ENCODE results near the gene PHOX2A.

The PHOX2A gene

DNA sequence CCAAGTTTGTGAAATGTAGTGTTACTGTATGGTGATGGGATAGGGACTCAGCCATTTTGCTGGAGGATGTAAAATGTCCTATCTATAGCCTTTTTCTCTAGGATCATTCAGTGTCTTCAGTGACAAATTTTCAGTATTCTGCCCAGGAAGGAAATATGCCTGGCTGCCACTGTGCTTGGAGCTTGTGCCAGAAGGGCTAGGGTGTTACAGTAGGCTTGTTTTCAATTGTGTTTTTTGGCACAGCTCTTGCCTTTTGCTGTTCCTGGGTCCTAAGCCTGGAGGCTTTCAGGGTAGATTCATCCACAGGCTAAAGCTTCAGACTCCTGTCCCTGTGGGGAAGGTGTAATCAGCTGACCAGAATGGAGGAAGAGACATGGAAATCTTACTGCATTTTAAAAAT lies 22.0 kb upstream of the PHOX2A start:
- no peak for TF ChIP-seq JUND (IDR thresholded peaks at IDR 0.05; ENCODE audit: low read depth)
- in situ Hi-C loops (cut with HindIII; ENCODE audit: low pct_unique_long_range_greater_than_20kb, low sequenced_read_pairs), result no loop called here
- DNase-seq (ENCODE audit: low read depth in 1 of 2, low spot score in 1 of 2), result no peak

DNA sequence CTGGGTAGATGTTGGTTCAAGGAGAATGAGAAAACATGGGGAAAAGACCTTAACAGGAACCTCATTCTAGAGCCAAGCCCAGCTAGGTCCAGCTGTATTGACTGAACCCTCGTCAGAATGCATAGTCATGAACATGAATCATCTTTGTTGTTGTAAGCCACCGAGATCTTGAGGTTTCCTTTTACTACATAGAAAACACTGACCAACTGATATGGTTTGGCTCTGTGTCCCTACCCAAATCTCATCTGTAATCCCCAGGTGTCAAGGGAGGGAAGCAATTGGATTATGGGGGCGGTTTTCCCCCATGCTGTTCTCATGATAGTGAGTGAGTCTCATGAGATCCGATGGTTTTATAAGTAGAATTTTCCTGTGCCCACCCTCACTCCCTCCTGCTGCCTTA lies 19.4 kb upstream of the PHOX2A start:
- in situ Hi-C loops (cut with HindIII; ENCODE audit: low pct_unique_long_range_greater_than_20kb, low sequenced_read_pairs), result no loop called here
- no peak for DNase-seq (ENCODE audit: low read depth in 1 of 2, low spot score in 1 of 2)
- TF ChIP-seq JUND (IDR thresholded peaks at IDR 0.05; ENCODE audit: low read depth), result no peak

DNA sequence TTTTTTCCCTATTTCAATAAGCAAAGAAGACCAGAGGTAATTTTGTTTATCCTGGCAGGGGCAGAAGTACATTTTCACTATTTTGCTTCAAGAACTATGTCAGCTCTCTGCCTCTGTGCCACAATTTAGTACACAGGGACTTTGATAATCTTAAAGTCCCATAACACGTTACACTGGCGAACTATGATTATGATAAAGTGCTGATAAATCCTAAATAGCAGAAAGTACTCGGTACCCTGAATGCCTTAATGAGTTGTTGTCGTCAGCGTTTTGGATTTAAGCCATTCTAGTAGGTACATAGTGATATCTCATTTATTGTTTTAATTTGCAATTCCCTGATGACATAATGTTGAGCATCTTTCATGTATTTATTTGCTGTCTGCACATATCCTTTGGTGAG lies 16.6 kb upstream of the PHOX2A start:
- in situ Hi-C loops (cut with HindIII; ENCODE audit: low pct_unique_long_range_greater_than_20kb, low sequenced_read_pairs), result no loop called here
- no peak for DNase-seq (ENCODE audit: low read depth in 1 of 2, low spot score in 1 of 2)
- no peak for TF ChIP-seq JUND (IDR thresholded peaks at IDR 0.05; ENCODE audit: low read depth)

DNA sequence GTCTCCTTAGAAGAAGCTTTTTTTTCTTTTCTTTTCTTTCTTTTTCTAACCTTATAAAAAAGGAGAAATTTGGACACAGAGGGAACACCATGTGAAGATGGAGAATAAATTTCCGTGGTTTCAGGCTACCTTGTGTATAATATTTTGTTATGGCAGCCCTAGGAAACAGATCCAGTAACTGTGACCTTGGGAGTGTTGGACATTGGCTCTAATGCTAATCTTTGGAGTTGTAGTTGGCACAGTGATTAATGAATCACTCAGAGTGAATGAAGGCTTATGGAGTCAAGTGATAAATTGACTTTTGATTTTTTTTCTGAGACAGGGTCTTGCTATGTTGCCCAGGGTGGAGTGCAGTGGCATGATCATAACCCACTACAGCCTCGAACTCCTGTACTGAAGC lies 15.5 kb upstream of the PHOX2A start:
- TF ChIP-seq JUND (IDR thresholded peaks at IDR 0.05; ENCODE audit: low read depth), result no peak
- in situ Hi-C loops (cut with HindIII; ENCODE audit: low pct_unique_long_range_greater_than_20kb, low sequenced_read_pairs), result no loop called here
- DNase-seq (ENCODE audit: low read depth in 1 of 2, low spot score in 1 of 2), result no peak

DNA sequence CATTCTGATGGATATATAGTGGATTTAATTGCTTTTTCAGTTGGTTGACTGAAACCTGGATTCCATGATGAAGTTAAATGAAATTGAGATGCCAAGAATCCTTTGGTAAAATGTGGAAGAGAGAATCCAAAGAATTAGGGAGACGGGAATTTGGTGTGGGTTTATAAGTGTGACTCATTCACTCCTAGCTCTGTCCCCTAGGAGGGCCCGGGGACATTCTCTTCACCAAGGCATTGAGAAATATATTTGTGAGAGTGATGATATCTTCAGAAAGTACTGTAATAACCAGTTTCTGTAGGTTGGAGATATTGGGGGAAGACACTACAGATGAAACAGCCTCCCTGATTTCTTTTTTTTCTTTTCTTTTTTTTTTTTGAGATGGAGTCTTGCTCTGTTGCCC lies 13.6 kb upstream of the PHOX2A start:
- no peak for TF ChIP-seq JUND (IDR thresholded peaks at IDR 0.05; ENCODE audit: low read depth)
- in situ Hi-C loops (cut with HindIII; ENCODE audit: low pct_unique_long_range_greater_than_20kb, low sequenced_read_pairs), result no loop called here
- no peak for DNase-seq (ENCODE audit: low read depth in 1 of 2, low spot score in 1 of 2)

DNA sequence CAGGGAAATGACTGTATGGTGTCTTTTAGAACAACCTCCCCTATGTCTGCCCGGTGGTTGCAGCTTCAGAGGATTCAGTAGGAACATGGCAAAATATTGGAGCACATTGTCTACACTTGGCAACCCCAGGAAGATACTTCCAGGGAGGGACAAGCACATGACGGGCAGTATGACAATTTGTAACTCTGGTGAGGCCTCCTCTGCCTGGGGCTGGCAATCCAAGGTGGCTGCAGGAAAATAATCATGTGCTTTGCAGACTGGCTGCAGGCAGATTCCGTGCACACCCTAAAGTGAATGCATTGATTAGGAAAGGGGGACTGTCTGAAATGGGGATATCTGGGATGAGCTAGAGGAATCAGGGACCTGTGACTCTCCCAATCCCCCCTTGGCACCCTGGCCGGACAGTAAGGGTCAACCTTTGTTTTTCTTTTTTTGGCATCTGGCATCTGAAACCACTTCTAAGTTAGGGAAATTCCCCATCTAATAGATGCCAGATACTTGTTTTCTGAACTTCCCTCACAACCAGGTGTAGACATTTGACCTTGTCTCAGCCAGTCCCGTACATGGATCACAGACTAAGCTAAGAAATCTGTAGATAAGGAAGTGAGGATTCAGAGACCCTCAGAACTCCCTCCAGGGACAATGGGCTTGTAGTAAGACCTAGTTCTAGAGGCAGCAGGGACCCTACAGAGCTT lies 10.5 kb upstream of the PHOX2A start:
- TF ChIP-seq JUND (IDR thresholded peaks at IDR 0.05; ENCODE audit: low read depth), result no peak
- DNase-seq (ENCODE audit: low read depth in 1 of 2, low spot score in 1 of 2), result no peak
- in situ Hi-C loops (cut with HindIII; ENCODE audit: low pct_unique_long_range_greater_than_20kb, low sequenced_read_pairs), result no loop called here

DNA sequence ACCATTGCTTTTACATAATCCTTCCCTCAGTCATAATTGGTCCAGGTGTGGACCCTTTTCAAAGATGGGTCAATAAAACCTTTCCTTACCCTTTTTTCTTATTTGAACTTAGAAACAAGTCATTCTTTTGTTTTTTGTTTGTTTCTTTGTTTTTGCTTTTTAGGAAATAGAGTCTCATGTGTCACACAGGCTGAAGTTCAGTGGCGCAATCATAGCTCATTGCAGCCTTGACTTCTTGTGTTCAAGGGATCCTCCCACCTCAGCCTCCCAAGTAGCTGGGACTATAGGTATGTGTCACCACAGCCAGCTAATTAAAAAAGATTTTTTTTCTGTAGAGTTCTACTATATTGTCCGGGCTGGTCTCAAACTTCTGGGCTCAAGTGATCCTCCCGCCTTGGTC lies 9.4 kb upstream of the PHOX2A start:
- in situ Hi-C loops (cut with HindIII; ENCODE audit: low pct_unique_long_range_greater_than_20kb, low sequenced_read_pairs), result no loop called here
- no peak for TF ChIP-seq JUND (IDR thresholded peaks at IDR 0.05; ENCODE audit: low read depth)
- DNase-seq (ENCODE audit: low read depth in 1 of 2, low spot score in 1 of 2), result no peak

DNA sequence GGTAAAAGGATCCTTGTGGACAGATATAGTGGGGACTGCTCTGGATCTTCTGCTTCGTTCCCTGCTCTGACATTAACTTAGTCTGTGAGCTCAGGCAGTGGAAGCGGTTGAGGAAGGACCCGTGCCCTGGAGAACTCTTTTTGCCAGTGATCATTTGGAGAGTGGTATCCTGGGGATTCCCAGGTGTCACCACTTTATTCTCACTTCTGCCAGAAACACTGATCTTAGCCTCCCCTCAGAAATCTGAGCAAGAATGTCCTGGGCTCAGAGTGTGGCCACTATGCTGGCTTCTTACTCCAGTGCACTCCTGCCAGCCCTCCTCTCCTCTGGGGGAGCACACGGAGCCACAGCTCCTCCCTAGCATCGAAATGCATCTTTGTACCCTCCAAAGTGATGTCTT lies 7.6 kb upstream of the PHOX2A start:
- no peak for TF ChIP-seq JUND (IDR thresholded peaks at IDR 0.05; ENCODE audit: low read depth)
- DNase-seq (ENCODE audit: low read depth in 1 of 2, low spot score in 1 of 2), result no peak
- in situ Hi-C loops (cut with HindIII; ENCODE audit: low pct_unique_long_range_greater_than_20kb, low sequenced_read_pairs), result no loop called here

DNA sequence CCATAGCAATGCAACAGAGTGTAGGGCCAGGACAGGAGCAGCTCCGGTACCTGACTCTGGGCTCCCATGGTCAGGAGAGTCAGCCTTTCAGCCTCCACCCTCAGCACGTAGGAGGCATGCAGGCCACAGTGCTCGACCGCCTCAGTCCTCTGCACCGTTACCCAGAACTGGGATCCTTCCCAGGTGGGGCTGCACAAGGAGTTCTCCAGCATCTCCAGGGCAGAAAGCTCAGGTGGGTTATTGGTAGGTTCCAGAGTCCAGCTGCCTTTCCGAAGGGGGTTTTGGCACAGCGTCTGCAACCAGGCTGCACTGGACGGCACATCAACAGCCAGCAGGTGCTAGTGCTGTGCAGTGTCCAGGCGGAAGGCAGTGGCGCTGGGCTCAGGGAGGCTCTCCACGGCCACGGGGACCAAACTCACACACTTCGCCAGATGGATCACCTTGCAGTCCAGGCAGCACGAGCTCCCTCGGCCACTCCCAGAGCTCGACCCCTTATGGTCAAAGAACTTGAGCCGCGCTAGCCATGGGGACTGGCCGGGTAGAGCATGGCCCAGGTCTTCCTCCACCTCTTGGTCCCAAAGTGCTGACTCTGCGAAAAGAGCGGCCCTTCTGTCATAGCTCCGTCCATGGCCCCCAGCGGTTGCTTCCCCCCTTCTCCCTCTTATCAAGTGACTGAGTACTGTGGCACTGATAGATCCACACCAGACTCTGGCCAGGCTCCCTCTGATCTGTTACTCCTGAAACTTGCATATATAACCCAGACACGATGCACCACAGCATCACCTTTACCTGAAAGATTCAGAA lies 6.9 kb upstream of the PHOX2A start:
- DNase-seq (ENCODE audit: low read depth in 1 of 2, low spot score in 1 of 2), result no peak
- TF ChIP-seq JUND (IDR thresholded peaks at IDR 0.05; ENCODE audit: low read depth), result no peak
- in situ Hi-C loops (cut with HindIII; ENCODE audit: low pct_unique_long_range_greater_than_20kb, low sequenced_read_pairs), result no loop called here

DNA sequence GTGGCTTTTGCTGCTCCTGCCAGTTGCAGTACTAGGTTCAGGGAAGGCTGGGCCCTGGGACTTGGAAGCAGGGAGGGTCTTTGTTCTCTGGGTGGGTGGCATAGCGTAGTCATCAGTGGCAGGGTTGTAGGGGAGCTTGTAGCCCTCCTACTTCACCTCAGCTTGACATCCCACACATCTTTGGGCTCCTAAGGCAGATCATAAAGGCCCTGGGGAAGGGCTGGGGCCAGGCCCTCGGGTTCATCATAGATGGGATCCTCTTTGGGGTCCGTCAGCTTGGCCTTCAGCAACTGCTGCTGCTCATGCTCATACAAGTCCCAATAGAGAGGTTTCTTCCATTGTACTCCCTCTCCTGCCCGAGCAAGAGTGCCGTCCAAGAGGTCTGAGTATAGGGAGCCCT lies 6.0 kb upstream of the PHOX2A start:
- in situ Hi-C loops (cut with HindIII; ENCODE audit: low pct_unique_long_range_greater_than_20kb, low sequenced_read_pairs), result no loop called here
- no peak for DNase-seq (ENCODE audit: low read depth in 1 of 2, low spot score in 1 of 2)
- no peak for TF ChIP-seq JUND (IDR thresholded peaks at IDR 0.05; ENCODE audit: low read depth)

DNA sequence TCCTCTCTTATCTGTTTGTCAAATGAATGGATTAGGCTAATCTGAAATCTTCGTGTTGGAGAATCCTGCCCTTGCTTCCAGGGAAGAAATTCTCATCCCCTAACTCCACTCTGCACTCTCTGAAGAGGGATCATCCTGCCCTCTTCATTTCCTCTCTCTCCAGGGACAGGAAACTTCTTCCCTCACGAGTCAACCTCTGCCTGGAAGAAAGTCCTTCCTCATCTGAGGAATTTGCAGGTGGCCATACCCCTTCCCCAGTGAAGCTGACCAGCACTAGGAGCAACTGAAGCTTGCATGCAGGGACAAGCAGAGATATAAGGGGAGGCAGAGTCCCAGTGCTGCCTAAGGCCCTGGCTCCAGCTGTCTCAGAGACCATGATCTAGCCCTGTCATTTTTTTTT lies 3.6 kb upstream of the PHOX2A start:
- DNase-seq (ENCODE audit: low read depth in 1 of 2, low spot score in 1 of 2), result no peak
- in situ Hi-C loops (cut with HindIII; ENCODE audit: low pct_unique_long_range_greater_than_20kb, low sequenced_read_pairs), result no loop called here

DNA sequence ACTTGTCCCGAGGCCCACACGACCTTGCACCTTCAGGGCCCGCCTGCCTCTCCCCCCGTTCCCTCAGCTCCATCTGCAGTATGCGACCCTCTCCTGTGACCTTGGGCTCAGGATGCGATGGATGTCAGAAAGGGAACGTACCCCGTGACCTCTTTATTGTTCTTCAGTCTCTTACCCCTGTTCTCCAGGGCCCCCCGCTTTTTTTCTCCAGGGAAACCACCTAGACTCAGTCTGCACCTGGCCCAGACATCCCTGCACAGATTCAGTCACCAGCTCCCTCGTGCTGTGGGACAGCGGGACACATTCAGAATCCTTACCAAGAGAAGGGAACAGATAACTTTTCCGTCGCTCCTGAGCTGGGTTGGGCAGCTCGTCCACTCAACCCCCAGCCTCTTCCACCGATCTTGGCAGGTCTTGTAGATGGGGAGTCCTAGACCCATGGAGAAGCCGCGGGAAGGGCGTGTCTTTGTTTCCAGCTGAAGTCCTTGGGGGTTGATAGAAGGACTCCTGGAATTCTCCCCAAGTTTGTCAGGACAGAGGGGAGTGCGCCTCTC lies 1.4 kb upstream of the PHOX2A start:
- in situ Hi-C loops (cut with HindIII; ENCODE audit: low pct_unique_long_range_greater_than_20kb, low sequenced_read_pairs), result no loop called here
- no peak for TF ChIP-seq JUND (IDR thresholded peaks at IDR 0.05; ENCODE audit: low read depth)

More for the DNA sequence above, 3.6 kb upstream of the PHOX2A start:
- no peak for TF ChIP-seq JUND (IDR thresholded peaks at IDR 0.05; ENCODE audit: low read depth)

More for the DNA sequence above, 1.4 kb upstream of the PHOX2A start:
- DNase-seq (ENCODE audit: low read depth in 1 of 2, low spot score in 1 of 2), result no peak

All from T47D (cell line).